NB4 (cell line): Measurements from ENCODE around the gene TRPC4AP.

Experiments
- CTCF ChIP-seq: IDR thresholded peaks from one replicate; pipeline ENCODE4 v1.5.1; 2012; ENCODE audit warnings: low read depth, low read length
- MAX ChIP-seq: IDR thresholded peaks from 2 replicates; pipeline ENCODE4 v1.6.1; 2011; ENCODE audit warnings: low read depth, low read length
- MYC ChIP-seq: IDR thresholded peaks from 2 replicates; pipeline ENCODE4 v1.6.1; 2011; ENCODE audit warnings: low read depth, low read length
- POLR2A ChIP-seq: IDR thresholded peaks from 2 replicates; pipeline ENCODE4 v1.6.1; 2011; ENCODE audit warnings: mild to moderate bottlenecking; ENCODE audit not compliant: insufficient read length; ENCODE audit errors: extremely low read depth

DNA sequence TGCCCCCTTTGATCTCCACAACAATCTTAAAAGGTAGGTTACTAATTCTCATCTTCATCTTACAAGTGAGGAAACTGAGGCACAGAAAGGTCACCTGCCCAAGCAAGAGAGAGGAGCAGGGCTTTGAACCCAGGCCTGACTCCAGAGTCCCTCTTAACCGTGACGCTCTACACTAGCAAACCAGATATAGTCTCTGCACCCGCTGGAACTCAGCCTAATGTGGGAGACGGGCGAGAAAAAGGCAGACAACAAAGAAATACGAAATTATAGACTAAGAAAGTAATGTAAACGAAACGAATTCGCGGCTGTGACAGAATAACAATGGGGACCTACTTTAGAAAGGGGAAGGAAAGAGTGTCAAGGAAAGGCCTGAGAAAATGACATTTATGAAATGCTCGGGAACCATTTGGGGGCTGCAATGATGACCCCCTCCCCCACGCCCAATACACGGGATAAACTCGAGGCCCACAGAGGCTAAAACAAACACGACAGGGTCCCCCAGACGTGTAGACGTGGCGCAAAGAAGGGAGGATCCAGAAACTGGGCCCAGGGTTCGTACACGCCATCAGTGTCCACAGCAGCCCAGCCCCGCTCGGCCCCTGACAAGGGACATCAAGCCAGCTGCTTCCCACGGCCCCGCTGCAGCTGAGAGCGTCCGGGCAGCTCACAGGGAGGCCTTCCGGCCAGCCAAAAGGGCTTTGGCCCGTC lies 637 bp downstream of the TRPC4AP start:
- TF ChIP-seq POLR2A (no peak), MAX (no peak), CTCF (no peak), MYC (no peak)
